IMR-90 (cell line): ENCODE measurements around the gene ZDHHC1. TPM values are rescaled to one million over a fixed set of nuclear protein-coding genes. Genes with fewer than 3 reads are reported as not detected.

Source experiments
- ATAC-seq: fragments of 200-7000 bp; cut with Tn5 transposase; 2 replicates; pipeline ENCODE4 v1.9.1; 2020; ENCODE audit warnings: low read depth, mild to moderate bottlenecking, moderate library complexity
- BruUV-seq: library from RNA; stranded (reverse); fragments of 400-500 nt; replicated peaks from 2 replicates; lab custom pipeline; 2021; lab: Mats Ljungman, UMichigan
- CTCF ChIA-PET: fragments of 300-600 bp; formaldehyde crosslinking; extraction: SDS; loops from one replicate; lab custom pipeline; 2021; ENCODE audit warnings: antibody characterized with exemption; lab: Yijun Ruan, JAX
- POLR2A ChIA-PET: fragments of 300-600 bp; sonication (Branson Sonifier 250); formaldehyde crosslinking; loops from one replicate; lab custom pipeline; 2022; ENCODE audit warnings: antibody characterized with exemption; ENCODE audit not compliant: unreplicated experiment; lab: Charles Lee
- DNase-seq: peaks from one replicate; pipeline ENCODE4 v3.0.0; 2013
- H2AFZ ChIP-seq: replicated peaks from 2 replicates; pipeline ENCODE3; 2013; ENCODE audit warnings: low read length, mild to moderate bottlenecking; ENCODE audit not compliant: poor library complexity
- H2AK5ac ChIP-seq: 2 replicates; pipeline ENCODE4 v1.6.1; 2013; ENCODE audit warnings: low read depth, low read length, inconsistent platforms
- H2AK9ac ChIP-seq: replicated peaks from 2 replicates; pipeline ENCODE3; 2013; ENCODE audit warnings: mild to moderate bottlenecking, low read depth, low read length, moderate library complexity; ENCODE audit not compliant: poor library complexity
- H2BK120ac ChIP-seq: 2 replicates; pipeline ENCODE4 v1.6.1; 2013; ENCODE audit warnings: low read depth, low read length, inconsistent platforms
- H2BK15ac ChIP-seq: 3 replicates; pipeline ENCODE4 v1.6.1; 2013; ENCODE audit warnings: low read depth, low read length, inconsistent platforms
- H2BK20ac ChIP-seq: 2 replicates; pipeline ENCODE4 v1.6.1; 2013; ENCODE audit warnings: low read depth, mild to moderate bottlenecking, inconsistent platforms, low read length, moderate library complexity
- H2BK5ac ChIP-seq: 2 replicates; pipeline ENCODE4 v1.6.1; 2013; ENCODE audit warnings: mild to moderate bottlenecking, low read depth, low read length, inconsistent platforms; ENCODE audit not compliant: poor library complexity, severe bottlenecking
- H3K14ac ChIP-seq: replicated peaks from 2 replicates; pipeline ENCODE4 v1.6.1; 2013; ENCODE audit warnings: low read depth, low read length, inconsistent platforms
- H3K18ac ChIP-seq: 2 replicates; pipeline ENCODE4 v1.6.1; 2013; ENCODE audit warnings: low read depth, low read length, control low read depth
- H3K23ac ChIP-seq: 2 replicates; pipeline ENCODE4 v1.6.1; 2013; ENCODE audit warnings: low read depth, low read length, inconsistent platforms
- H3K27ac ChIP-seq: 2 replicates; pipeline ENCODE4 v1.5.1; 2013; ENCODE audit warnings: mild to moderate bottlenecking, control low read depth, low read length; ENCODE audit not compliant: insufficient read depth
- H3K27me3 ChIP-seq: 2 replicates; pipeline ENCODE4 v1.6.1; 2013; ENCODE audit warnings: low read length; ENCODE audit not compliant: control insufficient read depth, insufficient read depth
- H3K36me3 ChIP-seq: 2 replicates; pipeline ENCODE4 v1.6.1; 2013; ENCODE audit warnings: low read length, mixed read lengths; ENCODE audit not compliant: control insufficient read depth, insufficient read depth
- H3K4ac ChIP-seq: 2 replicates; pipeline ENCODE4 v1.6.1; 2013; ENCODE audit warnings: low read depth, low read length, inconsistent platforms
- H3K4me1 ChIP-seq: 2 replicates; pipeline ENCODE4 v1.6.1; 2013; ENCODE audit warnings: low read length, mixed read lengths; ENCODE audit not compliant: control insufficient read depth, insufficient read depth
- H3K4me2 ChIP-seq: 2 replicates; pipeline ENCODE4 v1.6.1; 2013; ENCODE audit warnings: low read depth, mild to moderate bottlenecking, control low read depth, low read length, moderate library complexity
- H3K4me3 ChIP-seq: 2 replicates; pipeline ENCODE4 v1.5.1; 2013; ENCODE audit warnings: low read depth, mild to moderate bottlenecking, control low read depth, low read length, moderate library complexity; ENCODE audit not compliant: insufficient read depth
- H3K56ac ChIP-seq: 2 replicates; pipeline ENCODE4 v1.6.1; 2013; ENCODE audit warnings: low read length, inconsistent platforms; ENCODE audit not compliant: insufficient read depth; ENCODE audit errors: extremely low read depth
- H3K79me1 ChIP-seq, 2 experiments: 2 replicates each; pipeline ENCODE4 v1.6.1; 2013; ENCODE audit warnings: low read length in 2 of 2, inconsistent platforms in 1 of 2, low read depth in 1 of 2
- H3K9ac ChIP-seq: 2 replicates; pipeline ENCODE4 v1.6.1; 2013; ENCODE audit warnings: low read depth, low read length, control low read depth
- H3K9me1 ChIP-seq: 2 replicates; pipeline ENCODE4 v1.6.1; 2013; ENCODE audit warnings: low read length, inconsistent platforms; ENCODE audit not compliant: insufficient read depth
- H3K9me3 ChIP-seq: 2 replicates; pipeline ENCODE4 v1.6.1; 2013; ENCODE audit warnings: low read length; ENCODE audit not compliant: control insufficient read depth, insufficient read depth
- H4K20me1 ChIP-seq: 2 replicates; pipeline ENCODE4 v1.6.1; 2013; ENCODE audit warnings: low read length, inconsistent platforms; ENCODE audit not compliant: insufficient read depth
- H4K5ac ChIP-seq: 2 replicates; pipeline ENCODE4 v1.6.1; 2013; ENCODE audit warnings: mild to moderate bottlenecking, low read depth, low read length, control low read depth
- H4K8ac ChIP-seq, 2 experiments: 2 replicates each; pipeline ENCODE4 v1.6.1; 2013; ENCODE audit warnings: low read depth in 2 of 2, low read length in 2 of 2, control low read depth in 1 of 2, inconsistent platforms in 1 of 2
- H4K91ac ChIP-seq: 2 replicates; pipeline ENCODE4 v1.6.1; 2013; ENCODE audit warnings: low read depth, low read length, inconsistent platforms; ENCODE audit not compliant: insufficient read depth
- BHLHE40 ChIP-seq: fragments of 150-350 bp; IDR thresholded peaks from 2 replicates; pipeline ENCODE4 v1.6.1; 2016; ENCODE audit warnings: mild to moderate bottlenecking, low read depth, low read length
- WGBS, 2 experiments: methylation state at CpG; one replicate each; pipeline versions ENCODE4 v1.1.5 to v1.1.7; 2013; ENCODE audit warnings: missing lambda C conversion rate in 2 of 2; ENCODE audit not compliant: insufficient read length in 1 of 2; ENCODE audit errors: extremely low coverage in 2 of 2; 5-methylcytosine and 5-hydroxymethylcytosine counted together
- dilution Hi-C: fragments of 300-500 bp; cut with HindIII; formaldehyde crosslinking; loops from one replicate; pipeline ENCODE4 v1.14.3; 2018; ENCODE audit warnings: low sequenced_read_pairs; ENCODE audit not compliant: unreplicated experiment
- in situ Hi-C: fragments of 300-500 bp; cut with MboI; formaldehyde crosslinking; loops from 3 replicates; pipeline ENCODE4 v1.14.3; 2019; ENCODE audit warnings: low sequenced_read_pairs, inconsistent platforms, mixed read lengths
- intact Hi-C: fragments of 100-400 bp; cut with micrococcal nuclease; formaldehyde crosslinking; loops from 2 replicates; pipeline ENCODE4 v1.10.0; 2022
- polyA plus RNA-seq, 3 experiments: library from polyadenylated mRNA; depleted of rRNA; stranded (reverse); fragments of >200 nt; gene quantifications; 2 replicates each; pipeline ENCODE4 v1.2.3, GENCODE V29; 2012; ENCODE audit warnings: low replicate concordance in 1 of 3
- total RNA-seq: library from RNA; depleted of rRNA; stranded (reverse); fragments of >200 nt; gene quantifications from 2 replicates; pipeline ENCODE4 v1.2.3, GENCODE V29; 2012

The ZDHHC1 gene
- total and polyA plus RNA-seq, 2 of the 4 experiments (the other 2 are of a cell fraction): 2.0 to 5.9 TPM

DNA sequence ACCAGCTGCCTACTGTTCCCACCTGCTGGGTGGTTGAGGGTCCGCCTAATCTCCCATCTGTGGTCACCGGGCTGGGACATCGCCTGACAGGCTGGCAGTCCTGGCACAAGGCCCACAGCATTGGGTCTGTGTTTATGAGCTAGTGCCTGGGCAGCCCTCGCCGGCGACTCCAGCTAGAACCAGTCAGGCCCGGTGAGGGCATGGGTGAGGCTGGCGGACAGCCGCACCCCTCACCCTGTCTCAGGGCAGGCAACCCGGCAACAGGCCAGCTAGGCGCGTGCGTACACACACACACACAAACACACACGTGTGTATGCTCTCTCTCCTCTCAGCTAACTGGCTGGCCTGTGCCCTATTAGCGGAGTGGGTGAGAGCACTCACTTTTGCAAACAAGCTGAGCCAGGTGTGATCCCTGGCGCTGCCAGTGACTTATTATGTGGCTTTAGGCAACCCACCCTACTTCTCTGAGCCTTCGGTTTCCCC is 25.0 kb upstream of the ZDHHC1 start:
- no peak for ATAC-seq
- Histone ChIP-seq H2BK120ac (no peak overlapping the region), H3K27me3 (no peaks in the 10 kb centered on the region), H3K79me1 (peaks cover 0 to 43% of the 10 kb centered on the region in 2 experiments; a peak in 2 of 4 replicates), H2BK5ac (no peak overlapping the region), H2BK15ac (no peak overlapping the region), H3K36me3 (peaks cover 37% of the 10 kb centered on the region), H3K14ac (no peak overlapping the region), H3K56ac (no peak overlapping the region), H4K91ac (no peak overlapping the region), H3K4me1 (peaks cover 23% of the 10 kb centered on the region), H3K9ac (no peak overlapping the region), H4K20me1 (peaks cover 39% of the 10 kb centered on the region), H3K4me3 (no peak overlapping the region), H3K9me3 (no peaks in the 10 kb centered on the region), H2BK20ac (no peak overlapping the region), H2AK5ac (no peak overlapping the region), H2AK9ac (no peak overlapping the region), H4K8ac (no peak overlapping the region), H3K9me1 (peaks cover 5% of the 10 kb centered on the region; the same call in 1 of the 2 replicates), H2AFZ (no peak overlapping the region), H4K5ac (no peak overlapping the region), H3K4ac (no peak overlapping the region), H3K18ac (no peak overlapping the region), H3K23ac (no peak overlapping the region), H3K4me2 (no peak overlapping the region), H3K27ac (no peak overlapping the region; the same call in 1 of the 2 replicates)
- BruUV-seq: no TSS peak
- ChIA-PET CTCF (interaction anchor here (1.2 kb wide), 1 partner anchor 13 kb away, joined by 3 read pairs; no protein-coding TSS in a partner anchor), POLR2A (interaction anchor here (0.5 kb wide), 1 partner anchor 9 kb away, joined by 3 read pairs; no protein-coding TSS in a partner anchor)
- dilution Hi-C loops (no loop called here), in situ Hi-C loops (no loop called here), intact Hi-C loops (no loop called here)
- 87% methylated on average over 10 of the region's 17 CpGs; no CpG with 5 or more reads in 1 of the 2 experiments for WGBS, 2 experiments
- DNase-seq: no peak
- no peak for TF ChIP-seq BHLHE40
